Glutamatergic neuron (in vitro differentiated cells): ENCODE data around the gene LYG1. TPM values are rescaled to one million over a fixed set of nuclear protein-coding genes. Genes with fewer than 3 reads are reported as not detected.
"Not testable (repeated sequence)": the region's sequence is repeated elsewhere in the genome, so short reads cannot be mapped to it uniquely, and the experiment has no call there.

Source experiments
- DNase-seq: peaks from one replicate; pipeline ENCODE4 v3.0.0; 2022
- H3K27ac Mint-ChIP-seq: one replicate; pipeline ENCODE4 v1.8.0; 2020; ENCODE audit warnings: mild to moderate bottlenecking, mixed read lengths, inconsistent platforms; ENCODE audit not compliant: unreplicated experiment
- H3K27me3 Mint-ChIP-seq: one replicate; pipeline ENCODE4 v1.8.0; 2020; ENCODE audit warnings: mild to moderate bottlenecking, moderate library complexity, mixed read lengths, inconsistent platforms; ENCODE audit not compliant: unreplicated experiment
- H3K36me3 Mint-ChIP-seq: one replicate; pipeline ENCODE4 v1.8.0; 2020; ENCODE audit warnings: mild to moderate bottlenecking, mixed read lengths, inconsistent platforms; ENCODE audit not compliant: unreplicated experiment
- H3K4me1 Mint-ChIP-seq: one replicate; pipeline ENCODE4 v1.8.0; 2020; ENCODE audit warnings: mild to moderate bottlenecking, low read depth, mixed read lengths, inconsistent platforms; ENCODE audit not compliant: unreplicated experiment
- H3K4me3 Mint-ChIP-seq: one replicate; pipeline ENCODE4 v1.8.0; 2020; ENCODE audit warnings: mild to moderate bottlenecking, mixed read lengths, inconsistent platforms; ENCODE audit not compliant: unreplicated experiment
- H3K9me3 Mint-ChIP-seq: one replicate; pipeline ENCODE4 v1.8.0; 2020; ENCODE audit warnings: mild to moderate bottlenecking, moderate library complexity, mixed read lengths, inconsistent platforms; ENCODE audit not compliant: unreplicated experiment
- CTCF ChIP-seq: fragments of 200-600 bp; sonication (generic); IDR thresholded peaks from one replicate; pipeline ENCODE4 v1.5.0; 2021; ENCODE audit not compliant: partially characterized antibody, unreplicated experiment
- long read RNA-seq: library from polyadenylated mRNA; unstranded; transcript quantifications from one replicate; pipeline ENCODE4 v2.0.0, GENCODE V29; 2020; ENCODE audit not compliant: unreplicated experiment
- total RNA-seq: library from RNA; stranded (reverse); fragmentation: NEBNext Ultra II Directional; extraction: Animal tissue kit (Norgen Biotek cat#: 25700); gene quantifications from one replicate; pipeline ENCODE4 v1.2.1, GENCODE V29; 2021; ENCODE audit not compliant: unreplicated experiment

Gene LYG1
- 1.2 TPM for total RNA-seq
- long read RNA-seq = 0 reads

- H3K36me3 Mint-ChIP-seq, DNase-seq, H3K27ac Mint-ChIP-seq, H3K27me3 Mint-ChIP-seq, H3K9me3 Mint-ChIP-seq, H3K4me1 Mint-ChIP-seq, H3K4me3 Mint-ChIP-seq: not testable (repeated sequence)
Measured at GRCh38 chr2:99301097-99301496, at the start of gene LYG1. LYG1 (minus strand) TSS chr2:99301197; CDS start chr2:99295670, 5,527 bp downstream.

- Mint-ChIP-seq H3K27ac (no peak overlapping the region), H3K27me3 (no peaks in the 10 kb centered on the region)
Measured at GRCh38 chr2:99350194-99350593, 49.2 kb upstream of the LYG1 start.

GRCh38 chr2:99348173-99348572 is 47.2 kb upstream of the LYG1 start:
- Mint-ChIP-seq H3K4me1 (no peaks in the 10 kb centered on the region), H3K9me3 (no peaks in the 10 kb centered on the region), H3K27me3 (no peaks in the 10 kb centered on the region), H3K36me3 (no peaks in the 10 kb centered on the region), H3K4me3 (no peak overlapping the region), H3K27ac (no peak overlapping the region)
- no peak for TF ChIP-seq CTCF
- DNase-seq = no peak

More at GRCh38 chr2:99350194-99350593, 49.2 kb upstream of the LYG1 start:
- Mint-ChIP-seq H3K4me1 (no peaks in the 10 kb centered on the region), H3K9me3 (no peaks in the 10 kb centered on the region), H3K36me3 (no peaks in the 10 kb centered on the region), H3K4me3 (no peak overlapping the region)
- DNase-seq = no peak
- TF ChIP-seq CTCF = no peak

- H3K4me1 Mint-ChIP-seq = peaks cover 4% of the 10 kb centered on the region
- H3K36me3 Mint-ChIP-seq = no peaks in the 10 kb centered on the region
- DNase-seq = no peak
- peaks cover 1% of the 10 kb centered on the region for H3K9me3 Mint-ChIP-seq
- TF ChIP-seq CTCF = no peak
- H3K4me3 Mint-ChIP-seq = no peak overlapping the region
- H3K27me3 Mint-ChIP-seq = no peaks in the 10 kb centered on the region
- H3K27ac Mint-ChIP-seq = no peak overlapping the region
Measured at GRCh38 chr2:99346218-99346617, 45.2 kb upstream of the LYG1 start.

GRCh38 chr2:99345446-99345845 is 44.4 kb upstream of the LYG1 start:
- DNase-seq, H3K27ac Mint-ChIP-seq, H3K36me3 Mint-ChIP-seq, H3K27me3 Mint-ChIP-seq, H3K9me3 Mint-ChIP-seq, H3K4me1 Mint-ChIP-seq, H3K4me3 Mint-ChIP-seq: not testable (repeated sequence)

- no peak for TF ChIP-seq CTCF
Measured at GRCh38 chr2:99342536-99342935, 41.5 kb upstream of the LYG1 start.

More at GRCh38 chr2:99342536-99342935, 41.5 kb upstream of the LYG1 start:
- peaks cover 1% of the 10 kb centered on the region for H3K9me3 Mint-ChIP-seq
- no peak for DNase-seq
- H3K4me3 Mint-ChIP-seq = no peak overlapping the region
- no peaks in the 10 kb centered on the region for H3K36me3 Mint-ChIP-seq
- no peak overlapping the region for H3K27ac Mint-ChIP-seq
- peaks cover 5% of the 10 kb centered on the region for H3K4me1 Mint-ChIP-seq
- no peaks in the 10 kb centered on the region for H3K27me3 Mint-ChIP-seq
